Fibroblast of pulmonary artery (primary cell): ENCODE measurements around the gene COL4A2.

ENCODE experiments used
- DNase-seq: peaks from one replicate; pipeline ENCODE4 v3.0.0-alpha.2; 2010; ENCODE audit warnings: low read depth
- H3K4me3 ChIP-seq: replicated peaks from 2 replicates; pipeline ENCODE4 v1.5.1; 2011; ENCODE audit warnings: low read depth, mild to moderate bottlenecking, control low read depth, low read length, moderate library complexity
- TF ChIP-seq, protein P1 (sequence below): IDR thresholded peaks from 2 replicates; pipeline ENCODE4 v1.5.1; 2011; ENCODE audit warnings: mild to moderate bottlenecking, control low read depth, low read length, inconsistent platforms; ENCODE audit errors: missing control alignments

Gene COL4A2

DNA sequence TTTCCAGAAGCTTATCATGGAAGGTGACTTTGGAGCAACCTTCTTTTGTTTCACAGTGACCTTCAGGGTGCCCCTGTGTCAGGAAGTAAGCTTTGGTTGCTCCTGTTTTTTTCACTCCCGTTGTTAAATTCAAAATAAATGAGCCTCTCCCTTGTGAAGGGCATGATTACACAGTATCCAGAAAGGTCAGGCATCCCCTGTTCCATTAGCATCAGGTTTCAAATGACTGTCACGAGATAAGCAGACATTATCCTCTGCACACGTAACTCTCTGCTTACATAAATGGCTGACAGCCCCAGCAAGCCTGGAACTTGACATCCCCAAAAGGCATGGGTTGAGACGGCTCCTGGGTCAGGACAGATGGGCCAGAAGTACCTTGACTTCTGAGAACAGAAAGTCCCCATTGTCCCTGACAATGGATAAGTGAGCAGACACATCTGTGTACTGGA is 202.4 kb downstream of the COL4A2 start:
- no peak overlapping the region for H3K4me3 ChIP-seq
- no peak for DNase-seq
- TF ChIP-seq, protein P1, sequence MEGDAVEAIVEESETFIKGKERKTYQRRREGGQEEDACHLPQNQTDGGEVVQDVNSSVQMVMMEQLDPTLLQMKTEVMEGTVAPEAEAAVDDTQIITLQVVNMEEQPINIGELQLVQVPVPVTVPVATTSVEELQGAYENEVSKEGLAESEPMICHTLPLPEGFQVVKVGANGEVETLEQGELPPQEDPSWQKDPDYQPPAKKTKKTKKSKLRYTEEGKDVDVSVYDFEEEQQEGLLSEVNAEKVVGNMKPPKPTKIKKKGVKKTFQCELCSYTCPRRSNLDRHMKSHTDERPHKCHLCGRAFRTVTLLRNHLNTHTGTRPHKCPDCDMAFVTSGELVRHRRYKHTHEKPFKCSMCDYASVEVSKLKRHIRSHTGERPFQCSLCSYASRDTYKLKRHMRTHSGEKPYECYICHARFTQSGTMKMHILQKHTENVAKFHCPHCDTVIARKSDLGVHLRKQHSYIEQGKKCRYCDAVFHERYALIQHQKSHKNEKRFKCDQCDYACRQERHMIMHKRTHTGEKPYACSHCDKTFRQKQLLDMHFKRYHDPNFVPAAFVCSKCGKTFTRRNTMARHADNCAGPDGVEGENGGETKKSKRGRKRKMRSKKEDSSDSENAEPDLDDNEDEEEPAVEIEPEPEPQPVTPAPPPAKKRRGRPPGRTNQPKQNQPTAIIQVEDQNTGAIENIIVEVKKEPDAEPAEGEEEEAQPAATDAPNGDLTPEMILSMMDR: no peak

DNA sequence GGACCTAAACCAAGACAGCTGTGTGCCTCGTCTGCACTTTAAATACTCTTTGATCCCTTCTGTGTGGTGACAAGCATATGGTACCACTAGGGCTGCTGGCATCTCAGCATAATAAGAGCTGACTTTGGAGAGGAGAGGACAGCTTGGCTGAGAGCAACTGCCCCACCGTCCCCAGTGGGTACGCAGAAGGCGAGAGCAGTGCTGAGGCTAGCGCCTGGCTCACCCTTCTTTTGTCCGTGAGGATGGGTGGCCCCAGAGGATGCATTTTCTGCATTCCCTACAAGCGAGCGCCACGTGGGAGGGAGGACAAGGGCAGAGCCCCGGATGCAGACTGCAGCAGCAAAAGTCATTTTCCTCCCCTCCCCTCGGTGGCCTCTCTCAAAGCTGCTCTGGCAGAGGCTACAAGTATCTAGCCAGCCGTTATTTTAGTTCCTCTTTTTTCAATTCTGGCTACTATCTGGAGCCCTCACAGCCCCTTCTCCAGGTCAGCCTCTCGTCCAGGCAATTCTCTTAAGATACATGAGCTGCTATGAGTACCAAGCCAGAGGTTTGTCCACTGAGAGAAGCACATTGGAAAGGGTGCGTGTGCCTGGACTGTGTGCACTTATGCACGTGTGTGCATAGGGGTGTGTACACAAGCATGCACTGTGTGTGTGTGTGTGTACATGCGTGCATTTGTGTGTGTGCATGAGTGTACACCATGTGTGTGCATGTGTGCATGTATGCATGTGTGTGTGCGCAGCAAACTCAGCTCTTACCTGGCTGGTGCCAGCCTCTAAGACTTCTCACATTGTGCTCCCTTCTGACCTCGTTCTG is 203.1 kb downstream of the COL4A2 start:
- no peak for DNase-seq
- TF ChIP-seq, protein P1: no peak

DNA sequence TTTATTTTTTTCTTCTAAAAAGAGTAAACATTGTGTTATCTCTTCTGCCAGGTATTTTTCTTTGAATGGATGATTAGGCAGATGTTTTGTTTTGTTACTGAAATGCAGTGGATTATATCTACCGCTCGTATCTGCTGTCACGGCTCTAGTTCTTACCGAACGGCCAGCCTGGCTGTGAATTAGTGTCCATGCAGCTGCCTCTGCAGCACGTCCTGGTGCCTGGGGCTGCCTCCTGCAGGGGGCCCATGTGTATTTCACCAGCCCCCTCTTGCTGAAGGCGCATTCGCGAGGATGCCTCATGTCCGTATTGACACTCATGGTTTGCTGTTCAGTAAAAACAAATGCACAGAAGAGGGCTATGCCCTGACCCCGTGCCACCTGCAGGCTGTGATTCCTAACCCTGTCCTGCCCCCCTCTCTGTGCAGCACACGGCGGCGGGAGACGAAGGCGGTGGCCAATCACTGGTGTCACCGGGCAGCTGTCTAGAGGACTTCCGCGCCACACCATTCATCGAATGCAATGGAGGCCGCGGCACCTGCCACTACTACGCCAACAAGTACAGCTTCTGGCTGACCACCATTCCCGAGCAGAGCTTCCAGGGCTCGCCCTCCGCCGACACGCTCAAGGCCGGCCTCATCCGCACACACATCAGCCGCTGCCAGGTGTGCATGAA is 204.6 kb downstream of the COL4A2 start:
- DNase-seq: no peak
- TF ChIP-seq, protein P1: no peak
- no peak overlapping the region for H3K4me3 ChIP-seq

More for the DNA sequence above, 203.1 kb downstream of the COL4A2 start:
- no peak overlapping the region for H3K4me3 ChIP-seq

DNA sequence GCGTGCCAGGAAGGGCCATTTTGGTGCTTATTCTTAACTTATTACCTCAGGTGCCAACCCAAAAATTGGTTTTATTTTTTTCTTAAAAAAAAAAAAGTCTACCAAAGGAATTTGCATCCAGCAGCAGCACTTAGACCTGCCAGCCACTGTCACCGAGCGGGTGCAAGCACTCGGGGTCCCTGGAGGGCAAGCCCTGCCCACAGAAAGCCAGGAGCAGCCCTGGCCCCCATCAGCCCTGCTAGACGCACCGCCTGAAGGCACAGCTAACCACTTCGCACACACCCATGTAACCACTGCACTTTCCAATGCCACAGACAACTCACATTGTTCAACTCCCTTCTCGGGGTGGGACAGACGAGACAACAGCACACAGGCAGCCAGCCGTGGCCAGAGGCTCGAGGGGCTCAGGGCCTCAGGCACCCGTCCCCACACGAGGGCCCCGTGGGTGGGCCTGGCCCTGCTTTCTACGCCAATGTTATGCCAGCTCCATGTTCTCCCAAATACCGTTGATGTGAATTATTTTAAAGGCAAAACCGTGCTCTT is 205.2 kb downstream of the COL4A2 start:
- no peak for DNase-seq
- no peak overlapping the region for H3K4me3 ChIP-seq
- TF ChIP-seq, protein P1: no peak

DNA sequence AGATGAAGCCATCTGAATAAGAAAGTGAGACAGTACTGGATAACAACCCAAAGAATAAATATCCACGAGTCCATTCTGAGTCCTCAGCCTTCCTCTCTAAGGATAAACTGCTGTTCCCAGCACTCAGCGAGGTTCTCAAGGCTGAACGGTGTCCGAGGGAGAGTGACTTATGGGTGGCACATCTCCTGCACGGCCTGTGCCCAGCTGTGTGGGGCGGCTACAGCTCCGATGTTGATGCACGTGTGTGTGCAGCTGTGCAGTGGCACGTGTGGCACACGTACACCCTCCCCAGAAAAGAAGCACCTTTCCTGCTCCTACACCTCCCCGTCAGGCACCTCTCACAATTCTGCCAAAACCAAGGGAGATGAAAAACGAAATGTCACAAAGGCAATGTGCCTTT is 209.4 kb downstream of the COL4A2 start:
- DNase-seq: no peak
- TF ChIP-seq, protein P1: no peak
- H3K4me3 ChIP-seq: no peak overlapping the region

DNA sequence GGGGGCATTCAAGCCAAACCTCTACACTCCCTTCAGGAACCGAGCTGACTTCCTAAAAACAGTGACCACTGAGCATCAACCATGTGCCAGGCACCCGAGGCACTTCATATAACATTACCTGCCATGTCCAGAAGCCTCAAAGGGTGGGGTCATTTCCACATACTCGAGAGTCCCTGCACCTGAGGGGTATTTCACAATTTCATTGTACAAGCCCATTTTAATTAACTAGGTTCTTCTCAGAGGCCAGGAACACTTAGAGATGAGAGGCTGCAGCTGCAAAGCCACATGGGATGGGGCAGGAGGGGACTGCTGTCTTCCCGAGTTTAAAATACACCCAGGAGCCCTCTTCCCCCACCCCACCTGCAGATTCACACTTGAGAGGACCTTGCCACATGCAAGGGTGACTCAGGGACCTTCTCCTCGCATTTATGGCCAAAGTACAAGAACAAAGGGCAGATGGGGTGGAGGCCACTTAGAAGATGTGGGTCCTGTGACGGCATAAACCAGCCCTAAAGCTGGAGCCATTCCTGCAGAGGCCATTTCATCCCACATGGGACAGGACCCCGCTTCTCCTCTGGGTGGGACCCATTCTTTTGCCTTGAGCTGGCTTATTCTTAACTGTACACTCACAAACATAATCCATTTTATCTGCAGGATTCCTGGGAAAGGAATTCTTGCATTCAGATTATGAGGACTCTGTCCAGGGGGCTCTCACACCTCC is 210.6 kb downstream of the COL4A2 start:
- no peak for DNase-seq
- TF ChIP-seq, protein P1: no peak
- H3K4me3 ChIP-seq: no peak overlapping the region
